OCI-LY1 (cell line): ENCODE measurements around the gene ZDHHC14.
"Not testable (repeated sequence)": the region's sequence is repeated elsewhere in the genome, so short reads cannot be mapped to it uniquely, and the experiment has no call there.

Source experiments
- H2AFZ ChIP-seq: fragments of 200-600 bp; sonication (generic), shearing (Covaris generic); 2 replicates; pipeline ENCODE4 v1.6.0; 2014; ENCODE audit warnings: antibody characterized with exemption, mild to moderate bottlenecking, low read length
- H3F3A ChIP-seq: fragments of 200-600 bp; sonication (generic), shearing (Covaris generic); 2 replicates; pipeline ENCODE4 v1.6.0; 2014; ENCODE audit warnings: mild to moderate bottlenecking, antibody characterized with exemption, low read length, moderate library complexity; ENCODE audit not compliant: insufficient read depth
- H3K27ac ChIP-seq: fragments of 200-600 bp; sonication (generic); 2 replicates; pipeline ENCODE4 v1.5.1; 2014; ENCODE audit warnings: low read length, mixed run types, mild to moderate bottlenecking, low read depth; ENCODE audit not compliant: poor library complexity, severe bottlenecking
- H3K27me3 ChIP-seq: fragments of 200-600 bp; sonication (generic); 2 replicates; pipeline ENCODE4 v1.6.0; 2014; ENCODE audit warnings: antibody characterized with exemption, mild to moderate bottlenecking, low read length, moderate library complexity; ENCODE audit not compliant: insufficient read depth
- H3K36me3 ChIP-seq: fragments of 200-600 bp; sonication (generic); 2 replicates; pipeline ENCODE4 v1.6.1; 2014; ENCODE audit warnings: mild to moderate bottlenecking, antibody characterized with exemption, low read length, moderate library complexity, mixed read lengths; ENCODE audit not compliant: insufficient read depth
- H3K4me1 ChIP-seq: fragments of 200-600 bp; sonication (generic); 2 replicates; pipeline ENCODE4 v1.5.1; 2014; ENCODE audit warnings: mild to moderate bottlenecking, low read length, moderate library complexity; ENCODE audit not compliant: insufficient read depth, severe bottlenecking
- H3K4me2 ChIP-seq: fragments of 200-600 bp; sonication (generic), shearing (Covaris generic); 2 replicates; pipeline ENCODE4 v1.6.1; 2014; ENCODE audit warnings: low read length
- H3K4me3 ChIP-seq: fragments of 200-600 bp; sonication (generic); 2 replicates; pipeline ENCODE4 v1.5.1; 2014; ENCODE audit warnings: low read length, low read depth, mild to moderate bottlenecking, mixed read lengths; ENCODE audit not compliant: poor library complexity, severe bottlenecking
- H3K79me2 ChIP-seq: fragments of 200-600 bp; shearing (Covaris generic); 2 replicates; pipeline ENCODE4 v1.6.1; 2016; ENCODE audit warnings: mixed run types, low read length, mixed read lengths; ENCODE audit not compliant: insufficient read depth
- H3K9ac ChIP-seq: fragments of 200-600 bp; sonication (generic), shearing (Covaris generic); 2 replicates; pipeline ENCODE4 v1.6.1; 2014; ENCODE audit warnings: mild to moderate bottlenecking, low read length, mixed read lengths
- H3K9me2 ChIP-seq: fragments of 200-600 bp; sonication (generic), shearing (Covaris generic); 2 replicates; pipeline ENCODE4 v1.6.1; 2014; ENCODE audit warnings: low read depth, mild to moderate bottlenecking, low read length, mixed read lengths
- H3K9me3 ChIP-seq: fragments of 200-600 bp; shearing (Covaris generic); 2 replicates; pipeline ENCODE4 v1.6.1; 2014; ENCODE audit warnings: low read length, mixed read lengths
- H4K20me1 ChIP-seq: fragments of 200-600 bp; sonication (generic), shearing (Covaris generic); 2 replicates; pipeline ENCODE4 v1.6.0; 2016; ENCODE audit warnings: mild to moderate bottlenecking, low read length; ENCODE audit not compliant: insufficient read depth
- CTCF ChIP-seq: fragments of 200-600 bp; sonication (generic), shearing (Covaris generic); IDR thresholded peaks from 2 replicates; pipeline ENCODE4 v1.5.1; 2017; ENCODE audit warnings: mild to moderate bottlenecking, antibody characterized with exemption, low read length, moderate library complexity, mixed read lengths
- EZH2 ChIP-seq: fragments of 200-600 bp; sonication (generic), shearing (Covaris generic); IDR thresholded peaks from 2 replicates; pipeline ENCODE4 v1.8.0; 2017; ENCODE audit warnings: borderline replicate concordance, mixed run types, mild to moderate bottlenecking, antibody characterized with exemption, low read length, moderate library complexity, mixed read lengths

Gene ZDHHC14

DNA sequence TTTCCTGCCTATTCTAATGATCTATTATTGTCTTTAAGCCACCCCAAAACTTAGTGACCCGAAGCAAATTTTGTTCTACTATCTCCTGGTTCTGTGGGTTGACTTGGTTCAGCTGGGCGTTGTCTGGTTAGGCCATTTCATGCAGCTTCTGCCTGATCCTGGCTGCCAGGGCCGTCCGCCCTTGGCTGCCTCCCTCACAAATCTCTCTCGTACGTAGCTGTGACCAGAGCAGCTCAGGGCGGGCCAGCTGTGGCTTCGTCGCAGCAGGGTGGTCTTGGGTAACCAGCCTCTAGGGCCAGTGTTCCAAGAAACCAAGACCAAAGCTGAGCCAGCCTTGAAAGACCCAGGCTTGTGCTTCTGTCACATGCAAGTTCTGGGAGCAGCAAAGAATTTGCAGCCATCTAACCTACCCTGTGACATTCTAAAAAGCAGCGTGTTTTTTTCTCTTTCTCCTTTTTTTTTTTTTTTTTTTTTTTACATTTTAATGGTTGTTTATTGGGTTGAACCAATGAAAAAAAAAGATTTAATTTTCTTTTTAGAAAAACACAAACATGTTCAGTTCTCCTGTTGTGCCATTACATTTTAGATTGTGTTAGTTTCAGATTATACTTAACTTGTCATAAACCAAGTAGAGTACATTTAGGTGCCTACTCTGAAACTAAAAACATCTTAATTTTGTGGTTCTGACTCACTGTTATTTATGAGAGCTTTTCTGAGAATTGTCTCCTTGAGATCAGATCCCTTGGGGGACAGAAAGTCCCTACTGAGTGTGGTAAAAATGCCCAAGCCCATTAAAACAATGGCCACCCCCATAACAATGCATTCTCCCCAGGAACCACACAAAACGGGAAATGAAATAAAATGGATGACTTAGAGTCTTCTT, 83.9 kb downstream of the ZDHHC14 start:
- H4K20me1 ChIP-seq: no peaks in the 10 kb centered on the region
- H3K27ac ChIP-seq: no peak overlapping the region
- H3K4me3 ChIP-seq: no peak overlapping the region
- H3K27me3 ChIP-seq: no peaks in the 10 kb centered on the region; the same call in 1 of the 2 replicates
- H3K9me2 ChIP-seq: no peaks in the 10 kb centered on the region
- H3K9me3 ChIP-seq: no peaks in the 10 kb centered on the region
- H2AFZ ChIP-seq: no peak overlapping the region
- TF ChIP-seq EZH2: no peak
- no peak for TF ChIP-seq CTCF
- H3K36me3 ChIP-seq: no peaks in the 10 kb centered on the region
- no peaks in the 10 kb centered on the region for H3F3A ChIP-seq
- no peak overlapping the region for H3K4me2 ChIP-seq
- H3K79me2 ChIP-seq: no peaks in the 10 kb centered on the region
- no peaks in the 10 kb centered on the region for H3K4me1 ChIP-seq
- no peak overlapping the region for H3K9ac ChIP-seq

GRCh38 chr6:157466342-157466648, 85.3 kb downstream of the ZDHHC14 start:
- Histone ChIP-seq H3K9ac (no peak overlapping the region), H3K9me2 (no peaks in the 10 kb centered on the region), H3K4me1 (no peaks in the 10 kb centered on the region), H3K36me3 (no peaks in the 10 kb centered on the region), H3K27ac (no peak overlapping the region), H2AFZ (no peak overlapping the region), H3F3A (no peaks in the 10 kb centered on the region), H3K27me3 (no peaks in the 10 kb centered on the region; the same call in 1 of the 2 replicates), H3K4me3 (no peak overlapping the region), H3K4me2 (no peak overlapping the region), H3K9me3 (no peaks in the 10 kb centered on the region), H3K79me2 (no peaks in the 10 kb centered on the region), H4K20me1 (no peaks in the 10 kb centered on the region)
- no peak for TF ChIP-seq CTCF
- no peak for TF ChIP-seq EZH2

DNA sequence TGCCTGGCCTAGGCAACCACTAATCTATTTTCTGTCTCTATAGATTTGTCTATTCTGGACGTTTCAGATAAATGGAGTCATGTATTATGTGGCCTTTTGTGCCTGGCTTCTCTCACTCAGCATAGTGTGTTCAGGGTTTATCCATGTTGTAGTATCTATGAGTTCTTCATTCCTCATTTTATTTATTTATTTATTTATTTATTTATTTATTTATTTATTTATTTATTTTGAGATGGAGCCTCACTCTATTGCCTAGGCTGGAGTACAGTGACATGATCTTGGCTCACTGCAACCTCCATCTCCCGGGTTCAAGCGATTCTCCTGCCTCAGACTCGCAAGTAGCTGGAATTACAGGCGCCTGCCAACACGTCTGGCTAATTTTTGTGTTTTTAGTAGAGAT, 86.3 kb downstream of the ZDHHC14 start:
- not testable (repeated sequence) for H4K20me1 ChIP-seq, H3K79me2 ChIP-seq, H3F3A ChIP-seq, H3K9ac ChIP-seq, H3K27ac ChIP-seq, H3K4me1 ChIP-seq, H3K27me3 ChIP-seq, H3K9me2 ChIP-seq, H3K4me3 ChIP-seq, H3K36me3 ChIP-seq, H3K9me3 ChIP-seq, H2AFZ ChIP-seq, H3K4me2 ChIP-seq

- Histone ChIP-seq H3K9me2 (no peaks in the 10 kb centered on the region), H2AFZ (no peak overlapping the region), H3K27ac (no peak overlapping the region), H4K20me1 (no peaks in the 10 kb centered on the region), H3K36me3 (no peaks in the 10 kb centered on the region), H3K4me2 (no peak overlapping the region), H3F3A (no peaks in the 10 kb centered on the region), H3K79me2 (no peaks in the 10 kb centered on the region), H3K27me3 (peaks cover 3% of the 10 kb centered on the region; the same call in 1 of the 2 replicates), H3K4me3 (no peak overlapping the region), H3K4me1 (no peaks in the 10 kb centered on the region), H3K9me3 (no peaks in the 10 kb centered on the region), H3K9ac (no peak overlapping the region)
- TF ChIP-seq CTCF (no peak), EZH2 (no peak)
Observed at GRCh38 chr6:157468054-157468453, 87.1 kb downstream of the ZDHHC14 start.
